HepG2 (cell line): Measurements from ENCODE around the gene POLR1C. TPM values are rescaled to one million over a fixed set of nuclear protein-coding genes. Genes with fewer than 3 reads are reported as not detected.

Experiments used
- AGO1 ChIP-seq: fragments of 200-400 bp; formaldehyde crosslinking; IDR thresholded peaks from 2 replicates; pipeline ENCODE4 v1.6.1; 2017; ENCODE audit warnings: mild to moderate bottlenecking, low read depth, low read length, moderate library complexity; ENCODE audit not compliant: poor library complexity, severe bottlenecking
- ERF ChIP-seq: IDR thresholded peaks from 2 replicates; pipeline ENCODE4 v1.6.1; 2018; ENCODE audit warnings: missing biosample characterization, missing genetic modification reagents
- HNRNPL ChIP-seq: fragments of 200-400 bp; formaldehyde crosslinking; IDR thresholded peaks from 2 replicates; pipeline ENCODE4 v1.6.1; 2017; ENCODE audit warnings: mild to moderate bottlenecking, low read depth, low read length
- ISX ChIP-seq: sonication (generic); formaldehyde crosslinking; conservative IDR thresholded peaks from 2 replicates; pipeline ENCODE4 v1.5.0; 2020; ENCODE audit warnings: missing genetic modification reagents
- KDM5B ChIP-seq: sonication (generic); formaldehyde crosslinking; IDR thresholded peaks from 2 replicates; pipeline ENCODE4 v1.4.0; 2020; ENCODE audit warnings: missing genetic modification reagents, mild to moderate bottlenecking, borderline replicate concordance
- LCORL ChIP-seq, 2 experiments: fragments of 450-650 bp in 1 of 2; sonication (generic) in 1 of 2; formaldehyde crosslinking in 1 of 2; IDR thresholded peaks; 2 replicates each; pipeline versions ENCODE4 v1.5.0 to v1.6.1; 2017 to 2020; ENCODE audit warnings: antibody characterized with exemption in 1 of 2, missing genetic modification reagents in 1 of 2
- MATR3 ChIP-seq: sonication (generic); formaldehyde crosslinking; IDR thresholded peaks from 2 replicates; pipeline ENCODE4 v1.4.0; 2020; ENCODE audit warnings: missing genetic modification reagents
- NFE2 ChIP-seq: sonication (generic); formaldehyde crosslinking; IDR thresholded peaks from 2 replicates; pipeline ENCODE4 v1.4.0; 2020; ENCODE audit warnings: missing genetic modification reagents
- NONO ChIP-seq, 2 experiments: fragments of 450-650 bp in 1 of 2; sonication (generic) in 1 of 2; formaldehyde crosslinking in 1 of 2; IDR thresholded peaks in 1 of 2; conservative IDR thresholded peaks in 1 of 2; 2 replicates each; pipeline versions ENCODE4 v1.6.1 to v1.8.0; 2017 to 2022; ENCODE audit warnings: mild to moderate bottlenecking in 1 of 2, missing genetic modification reagents in 1 of 2, moderate library complexity in 1 of 2
- SMAD3 ChIP-seq: sonication (generic); formaldehyde crosslinking; IDR thresholded peaks from 2 replicates; pipeline ENCODE4 v1.4.0; 2020; ENCODE audit warnings: missing genetic modification reagents
- SMARCE1 ChIP-seq: fragments of 450-650 bp; IDR thresholded peaks from 2 replicates; pipeline ENCODE4 v1.6.1; 2017; ENCODE audit warnings: borderline replicate concordance
- SP2 ChIP-seq: sonication (generic); formaldehyde crosslinking; IDR thresholded peaks from 2 replicates; pipeline ENCODE4 v1.5.1; 2020; ENCODE audit warnings: mild to moderate bottlenecking, missing genetic modification reagents
- SRSF1 ChIP-seq: fragments of 200-400 bp; formaldehyde crosslinking; optimal IDR thresholded peaks from 2 replicates; pipeline ENCODE3; 2017; ENCODE audit warnings: mild to moderate bottlenecking, low read depth, low read length, moderate library complexity
- TBL1XR1 ChIP-seq: fragments of 150-350 bp; IDR thresholded peaks from 2 replicates; pipeline ENCODE4 v1.6.1; 2014; ENCODE audit warnings: borderline replicate concordance, low read length; ENCODE audit not compliant: partially characterized antibody
- THAP8 ChIP-seq: sonication (generic); formaldehyde crosslinking; IDR thresholded peaks from 2 replicates; pipeline ENCODE4 v1.5.1; 2020; ENCODE audit warnings: missing genetic modification reagents, mild to moderate bottlenecking, borderline replicate concordance
- YEATS2 ChIP-seq: sonication (generic); formaldehyde crosslinking; IDR thresholded peaks from 2 replicates; pipeline ENCODE4 v1.4.0; 2020; ENCODE audit warnings: missing genetic modification reagents, borderline replicate concordance
- ZBTB14 ChIP-seq: sonication (generic); formaldehyde crosslinking; IDR thresholded peaks from 2 replicates; pipeline ENCODE4 v1.4.0; 2020; ENCODE audit warnings: missing genetic modification reagents
- ZNF124 ChIP-seq: sonication (generic); formaldehyde crosslinking; IDR thresholded peaks from 2 replicates; pipeline ENCODE4 v1.4.0; 2020; ENCODE audit warnings: missing genetic modification reagents
- ZNF350 ChIP-seq: sonication (generic); formaldehyde crosslinking; IDR thresholded peaks from 2 replicates; pipeline ENCODE4 v1.4.0; 2020; ENCODE audit warnings: mild to moderate bottlenecking, low read depth, missing genetic modification reagents, borderline replicate concordance
- ZNF512B ChIP-seq: sonication (generic); formaldehyde crosslinking; IDR thresholded peaks from 2 replicates; pipeline ENCODE4 v1.5.1; 2020; ENCODE audit warnings: missing genetic modification reagents, mild to moderate bottlenecking, borderline replicate concordance
- ZNF552 ChIP-seq: sonication (generic); formaldehyde crosslinking; IDR thresholded peaks from 2 replicates; pipeline ENCODE4 v1.9.0; 2022; ENCODE audit warnings: missing genetic modification reagents, mild to moderate bottlenecking, borderline replicate concordance
- ZNF614 ChIP-seq: IDR thresholded peaks from 2 replicates; pipeline ENCODE4 v1.6.1; 2018; ENCODE audit warnings: missing biosample characterization, missing genetic modification reagents, inconsistent platforms, borderline replicate concordance
- polyA plus RNA-seq, 8 experiments: library from polyadenylated mRNA; depleted of rRNA in 3 of 8; stranded (reverse) in 7 of 8; unstranded in 1 of 8; fragments of >200 nt; fragmentation: Illumina TruSeq in 4 of 8; extraction: Trizol in 4 of 8; gene quantifications; 2 replicates each; pipeline versions ENCODE4 v1.2.1 to v1.2.3, GENCODE V29; 2011 to 2016; ENCODE audit warnings: low read depth in 4 of 8, missing spikeins in 1 of 8, mixed read lengths in 1 of 8; ENCODE audit not compliant: insufficient read depth in 1 of 8
- total RNA-seq, 5 experiments: library from RNA; depleted of rRNA; stranded (reverse); fragments of >200 nt; fragmentation: Illumina TruSeq; extraction: Trizol; gene quantifications; 2 replicates each; pipeline ENCODE4 v1.2.3, GENCODE V29; 2016; ENCODE audit warnings: low read depth in 1 of 5
- TF ChIP-seq, protein P1 (sequence below): IDR thresholded peaks from 2 replicates; pipeline ENCODE4 v1.6.1; 2016; ENCODE audit warnings: low read depth

POLR1C gene
- total and polyA plus RNA-seq, 2 of the 13 experiments (the other 11 are each of a cell fraction or from before 2014, with no cell fraction given), result 62.6 to 72.2 TPM

- TF ChIP-seq ZNF512B (no peak), ZNF552 (peak; percentile 35; the same call in 1 of the 2 replicates), ISX (CRISPR knock-in tag) (no peak), SRSF1 (peak; percentile 45), YEATS2 (peak; percentile 46; the same call in 1 of the 2 replicates), SMARCE1 (no peak), ERF (CRISPR knock-in tag) (peak; percentile 86), SMAD3 (CRISPR knock-in tag) (no peak), NFE2 (no peak), NONO (IDR thresholded peaks at IDR 0.05) (no peak), NONO (CRISPR knock-in tag; conservative IDR thresholded peaks at IDR 0.05) (0 out of 2 replicates have a peak, but pooled peaks have one; percentile 33), ZNF350 (CRISPR knock-in tag) (peak; percentile 73; the same call in 1 of the 2 replicates), ZNF124 (peak; percentile 59; the same call in 1 of the 2 replicates), HNRNPL (0 out of 2 replicates have a peak, but pooled peaks have one; percentile 48), THAP8 (CRISPR knock-in tag) (0 out of 2 replicates have a peak, but pooled peaks have one; percentile 30), ZNF614 (0 out of 2 replicates have a peak, but pooled peaks have one; percentile 11), TBL1XR1 (no peak), ZBTB14 (CRISPR knock-in tag) (no peak), LCORL (IDR thresholded peaks at IDR 0.05) (no peak), LCORL (CRISPR knock-in tag; IDR thresholded peaks at IDR 0.05) (peak; percentile 83), MATR3 (no peak), SP2 (CRISPR knock-in tag) (no peak), KDM5B (CRISPR knock-in tag) (peak; percentile 62; the same call in 1 of the 2 replicates), AGO1 (peak; percentile 64)
- TF ChIP-seq, protein P1, sequence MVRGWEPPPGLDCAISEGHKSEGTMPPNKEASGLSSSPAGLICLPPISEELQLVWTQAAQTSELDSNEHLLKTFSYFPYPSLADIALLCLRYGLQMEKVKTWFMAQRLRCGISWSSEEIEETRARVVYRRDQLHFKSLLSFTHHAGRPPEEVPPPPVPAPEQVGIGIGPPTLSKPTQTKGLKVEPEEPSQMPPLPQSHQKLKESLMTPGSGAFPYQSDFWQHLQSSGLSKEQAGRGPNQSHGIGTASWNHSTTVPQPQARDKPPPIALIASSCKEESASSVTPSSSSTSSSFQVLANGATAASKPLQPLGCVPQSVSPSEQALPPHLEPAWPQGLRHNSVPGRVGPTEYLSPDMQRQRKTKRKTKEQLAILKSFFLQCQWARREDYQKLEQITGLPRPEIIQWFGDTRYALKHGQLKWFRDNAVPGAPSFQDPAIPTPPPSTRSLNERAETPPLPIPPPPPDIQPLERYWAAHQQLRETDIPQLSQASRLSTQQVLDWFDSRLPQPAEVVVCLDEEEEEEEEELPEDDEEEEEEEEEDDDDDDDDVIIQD, result 0 out of 2 replicates have a peak, but pooled peaks have one; percentile 32
Measured at GRCh38 chr6:43496370-43497128, 20.3 kb upstream of the POLR1C start (continued).
